BLaER1 treated with 17β-estradiol and CSF1 and Interleukin-3, amounts not matched to agents 10 nM and 100 nM (cell line): Measurements from ENCODE around the gene OR10H3.

ENCODE experiments used
- H3K27ac ChIP-seq, 11 experiments: shearing (Covaris generic); formaldehyde crosslinking; 2 replicates each; pipeline ENCODE4 v1.8.1; 2022
- H3K27me3 ChIP-seq, 11 experiments: shearing (Covaris generic); formaldehyde crosslinking; 2 replicates each; pipeline ENCODE4 v1.8.1; 2022
- H3K36me3 ChIP-seq, 11 experiments: shearing (Covaris generic); formaldehyde crosslinking; 2 replicates each; pipeline ENCODE4 v1.8.1; 2022
- H3K4me1 ChIP-seq, 10 experiments: shearing (Covaris generic); formaldehyde crosslinking; 2 replicates each; pipeline ENCODE4 v1.8.1; 2022
- H3K4me2 ChIP-seq, 11 experiments: shearing (Covaris generic); formaldehyde crosslinking; 2 replicates each; pipeline ENCODE4 v1.8.1; 2022
- H3K4me3 ChIP-seq, 10 experiments: shearing (Covaris generic); formaldehyde crosslinking; 2 replicates each; pipeline ENCODE4 v1.8.1; 2022
- H3K9ac ChIP-seq, 11 experiments: shearing (Covaris generic); formaldehyde crosslinking; 2 replicates each; pipeline ENCODE4 v1.8.1; 2022
- H3K9me3 ChIP-seq, 11 experiments: shearing (Covaris generic); formaldehyde crosslinking; replicated peaks in 1 of 11; 2 replicates each; pipeline ENCODE4 v1.8.1; 2022
- H4K20me1 ChIP-seq, 11 experiments: shearing (Covaris generic); formaldehyde crosslinking; 2 replicates each; pipeline ENCODE4 v1.8.1; 2022
- Cebpa-rat ChIP-seq, 11 experiments: shearing (Covaris generic); IDR thresholded peaks; 2 replicates each; pipeline ENCODE4 v1.8.1; 2022

The OR10H3 gene

DNA sequence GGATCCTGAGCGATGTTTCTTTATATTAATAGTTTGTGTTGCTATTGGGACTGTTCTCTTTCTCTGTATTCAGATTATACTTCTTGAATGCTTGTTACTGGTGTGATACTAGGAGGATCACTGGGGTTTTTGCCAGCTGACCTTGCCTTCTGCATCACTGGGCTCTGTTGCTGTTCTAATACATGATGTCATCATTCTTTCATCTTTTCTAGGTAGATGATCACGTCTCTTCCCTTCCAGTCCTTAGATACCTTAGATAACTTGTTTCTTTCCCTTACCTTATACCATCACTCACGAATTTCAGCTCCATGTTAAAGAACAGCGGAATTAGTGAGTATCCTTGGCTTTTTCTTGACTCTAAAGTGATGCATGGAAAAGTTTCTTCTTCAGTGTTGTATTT is at the start of gene OR10H3:
Gene OR10H3, plus strand, starts transcription at position 264 of the 400 bp plus-strand sequence. CDS start 3,408 bp downstream, outside the sequence.
- Histone ChIP-seq H3K4me3 (no peak within 1 kb of the TSS), H3K36me3 (no peaks in the 10 kb centered on the region), H3K4me1 (peaks cover 0 to 4% (median 0%) of the 10 kb centered on the region in 10 experiments; a peak in 2 of 20 replicates), H3K27me3 (no peaks in the 10 kb centered on the region), H3K4me2 (no peak within 1 kb of the TSS), H4K20me1 (no peaks in the 10 kb centered on the region), H3K27ac (no peak within 1 kb of the TSS), H3K9me3 (peaks cover 28 to 35% (median 31%) of the 10 kb centered on the region in 11 experiments), H3K9ac (no peak within 1 kb of the TSS)
- TF ChIP-seq Cebpa-rat (IDR thresholded peaks at IDR 0.05) = no peak

DNA sequence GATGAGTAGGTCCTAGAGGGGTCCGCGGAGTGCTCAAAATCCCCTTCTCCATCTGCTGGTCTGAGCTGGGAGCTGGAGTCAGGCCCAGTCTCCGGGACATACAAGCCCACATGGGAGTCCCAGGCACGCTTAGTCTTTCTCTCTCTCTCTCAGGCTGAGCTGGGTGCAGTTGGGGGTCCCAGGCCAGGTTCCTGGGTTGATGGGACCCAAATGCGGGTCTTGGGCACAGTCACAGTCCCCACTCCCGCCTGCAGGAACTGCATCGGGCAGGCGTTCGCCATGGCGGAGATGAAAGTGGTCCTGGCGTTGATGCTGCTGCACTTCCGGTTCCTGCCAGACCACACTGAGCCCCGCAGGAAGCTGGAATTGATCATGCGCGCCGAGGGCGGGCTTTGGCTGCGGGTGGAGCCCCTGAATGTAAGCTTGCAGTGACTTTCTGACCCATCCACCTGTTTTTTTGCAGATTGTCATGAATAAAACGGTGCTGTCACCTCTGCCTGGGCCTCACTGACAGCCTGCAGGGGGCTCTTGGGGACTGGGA is 41.1 kb upstream of the OR10H3 start:
- peak overlapping the region; percentile 5 to 66 (median 53); a peak in 18 of 20 replicates for H3K4me3 ChIP-seq
- H3K27ac ChIP-seq = peak overlapping the region in 9 of 11 experiments; percentile 48 to 77 (median 66); a peak in 17 of 22 replicates
- H3K27me3 ChIP-seq = no peaks in the 10 kb centered on the region
- H4K20me1 ChIP-seq = no peaks in the 10 kb centered on the region
- no peak for TF ChIP-seq Cebpa-rat (IDR thresholded peaks at IDR 0.05)
- H3K4me2 ChIP-seq = peak overlapping the region; percentile 62 to 91 (median 79)
- H3K36me3 ChIP-seq = no peaks in the 10 kb centered on the region
- peak overlapping the region in 6 of 11 experiments; percentile 18 to 54 (median 36); a peak in 9 of 22 replicates for H3K9ac ChIP-seq
- H3K9me3 ChIP-seq = peaks cover 20 to 35% (median 30%) of the 10 kb centered on the region in 11 experiments
- H3K4me1 ChIP-seq = peaks cover 7 to 23% (median 18%) of the 10 kb centered on the region in 10 experiments; a peak in 19 of 20 replicates

- peak overlapping the region; percentile 33 to 71 (median 56); a peak in 19 of 22 replicates for H3K4me2 ChIP-seq
- H3K36me3 ChIP-seq = no peaks in the 10 kb centered on the region
- no peaks in the 10 kb centered on the region for H4K20me1 ChIP-seq
- H3K9ac ChIP-seq = no peak overlapping the region; a peak in 1 of 22 replicates
- H3K4me1 ChIP-seq = peaks cover 14 to 32% (median 26%) of the 10 kb centered on the region in 10 experiments
- TF ChIP-seq Cebpa-rat (IDR thresholded peaks at IDR 0.05) = no peak
- no peak overlapping the region for H3K4me3 ChIP-seq
- peaks cover 2 to 12% (median 5%) of the 10 kb centered on the region in 11 experiments; a peak in 15 of 22 replicates for H3K9me3 ChIP-seq
- peak overlapping the region in 6 of 11 experiments; percentile 34 to 59 (median 50); a peak in 9 of 22 replicates for H3K27ac ChIP-seq
- no peaks in the 10 kb centered on the region for H3K27me3 ChIP-seq
Observed at GRCh38 chr19:15701757-15702533, 35.8 kb upstream of the OR10H3 start.

DNA sequence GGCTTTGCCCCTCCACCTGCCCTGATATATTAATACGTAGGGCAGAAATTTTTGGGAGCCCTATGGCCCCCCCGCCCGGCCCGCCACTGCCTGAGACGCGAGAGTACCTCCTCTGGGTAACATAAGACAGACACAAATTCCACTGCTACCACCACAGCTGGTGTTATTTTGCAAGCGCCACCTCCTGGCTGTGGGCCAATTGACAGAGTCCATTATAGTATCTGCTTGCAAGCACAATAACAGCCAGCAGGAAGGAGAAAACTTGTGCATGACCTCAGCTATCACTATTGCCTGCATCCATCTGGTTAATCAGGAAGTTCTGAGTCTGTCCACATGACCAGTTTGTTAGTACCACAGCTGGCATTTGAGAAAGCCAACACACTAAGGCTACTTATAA is 35.3 kb upstream of the OR10H3 start:
- Histone ChIP-seq H3K4me1 (peaks cover 12 to 27% (median 21%) of the 10 kb centered on the region in 10 experiments), H3K27ac (peak overlapping the region in 8 of 11 experiments; percentile 14 to 67 (median 54); a peak in 12 of 22 replicates), H3K4me2 (peak overlapping the region; percentile 33 to 71 (median 56)), H3K36me3 (no peaks in the 10 kb centered on the region), H3K4me3 (no peak overlapping the region), H3K9me3 (peaks cover 0 to 13% (median 4%) of the 10 kb centered on the region in 11 experiments; a peak in 6 of 22 replicates), H4K20me1 (no peaks in the 10 kb centered on the region), H3K9ac (peak overlapping the region in 1 of 11 experiments; percentile 25; a peak in 1 of 22 replicates), H3K27me3 (no peaks in the 10 kb centered on the region)
- TF ChIP-seq Cebpa-rat (IDR thresholded peaks at IDR 0.05) = no peak

DNA sequence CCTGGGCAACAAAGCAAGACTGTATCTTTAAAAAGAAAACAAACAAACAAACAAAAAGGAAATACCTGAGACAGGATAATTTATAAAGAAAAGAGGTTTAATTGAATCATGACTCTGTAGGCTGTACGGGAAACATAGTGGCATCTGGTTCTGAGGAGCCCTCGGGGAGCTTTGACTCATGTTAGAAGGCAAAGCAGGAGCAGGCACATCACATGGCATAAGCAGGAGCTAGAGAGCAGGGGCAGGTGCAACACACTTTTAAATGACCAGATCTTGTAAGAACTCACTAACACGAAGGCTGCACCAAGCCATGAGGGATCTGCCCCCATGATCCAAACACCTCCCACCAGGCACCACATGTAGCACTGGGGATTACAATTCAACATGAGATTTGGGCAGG is 23.1 kb upstream of the OR10H3 start:
- no peaks in the 10 kb centered on the region for H4K20me1 ChIP-seq
- H3K27me3 ChIP-seq = no peaks in the 10 kb centered on the region
- H3K9me3 ChIP-seq = peaks cover 7 to 16% (median 10%) of the 10 kb centered on the region in 11 experiments; a peak in 20 of 22 replicates
- no peak overlapping the region for H3K27ac ChIP-seq
- no peaks in the 10 kb centered on the region for H3K36me3 ChIP-seq
- H3K4me1 ChIP-seq = no peaks in the 10 kb centered on the region
- no peak overlapping the region for H3K9ac ChIP-seq
- no peak for TF ChIP-seq Cebpa-rat (IDR thresholded peaks at IDR 0.05)
- no peak overlapping the region for H3K4me3 ChIP-seq
- no peak overlapping the region for H3K4me2 ChIP-seq

DNA sequence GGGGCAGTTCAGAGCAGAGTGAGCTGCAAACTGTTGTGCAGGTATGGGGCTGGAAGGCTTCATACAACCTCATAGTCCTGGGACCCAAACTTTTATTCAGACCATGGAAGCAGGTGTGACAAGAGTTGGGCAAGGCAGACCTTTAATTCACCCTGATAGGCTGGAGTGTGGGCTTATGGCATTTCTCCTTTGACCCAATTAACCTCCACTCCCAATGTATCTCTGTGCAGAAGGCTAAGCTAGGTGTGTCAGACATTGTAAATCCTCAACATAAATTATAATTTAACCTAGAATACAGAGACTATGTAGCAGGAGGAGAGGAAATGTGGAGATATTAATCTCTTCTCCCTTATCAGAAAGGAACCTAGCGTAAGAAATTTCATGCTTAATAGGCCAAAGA is 22.1 kb upstream of the OR10H3 start:
- no peak for TF ChIP-seq Cebpa-rat (IDR thresholded peaks at IDR 0.05)
- Histone ChIP-seq H3K36me3 (no peaks in the 10 kb centered on the region), H4K20me1 (no peaks in the 10 kb centered on the region), H3K9me3 (peaks cover 7 to 16% (median 10%) of the 10 kb centered on the region in 11 experiments; a peak in 20 of 22 replicates), H3K9ac (no peak overlapping the region), H3K27me3 (no peaks in the 10 kb centered on the region), H3K4me3 (no peak overlapping the region), H3K4me2 (no peak overlapping the region), H3K4me1 (no peaks in the 10 kb centered on the region), H3K27ac (no peak overlapping the region)

DNA sequence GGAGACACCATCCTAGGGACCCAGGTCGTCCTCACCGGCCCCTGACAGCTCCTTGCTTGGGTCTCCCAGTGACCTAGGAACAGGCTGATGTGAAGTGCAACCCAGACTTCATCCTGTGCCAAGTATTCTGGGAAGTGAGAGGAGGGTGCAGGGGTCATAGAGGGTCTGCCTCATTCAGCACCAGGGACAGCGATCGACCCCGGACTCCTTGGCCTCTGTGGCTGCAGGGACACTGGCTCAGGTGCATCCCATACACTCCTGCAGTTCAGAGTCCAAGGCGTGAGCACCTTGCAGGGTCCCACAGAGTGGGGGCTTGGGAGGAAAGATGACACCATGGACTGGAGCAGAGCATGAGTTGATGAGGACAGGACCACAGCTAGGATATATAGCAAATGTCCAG is 20.0 kb upstream of the OR10H3 start:
- no peak overlapping the region for H3K4me3 ChIP-seq
- no peak overlapping the region for H3K9ac ChIP-seq
- no peak for TF ChIP-seq Cebpa-rat (IDR thresholded peaks at IDR 0.05)
- peaks cover 0 to 7% (median 0%) of the 10 kb centered on the region in 11 experiments; a peak in 1 of 22 replicates for H3K9me3 ChIP-seq
- no peaks in the 10 kb centered on the region for H3K4me1 ChIP-seq
- H3K27me3 ChIP-seq = no peaks in the 10 kb centered on the region
- no peaks in the 10 kb centered on the region; a peak in 1 of 22 replicates for H4K20me1 ChIP-seq
- no peak overlapping the region for H3K27ac ChIP-seq
- H3K4me2 ChIP-seq = no peak overlapping the region
- no peaks in the 10 kb centered on the region for H3K36me3 ChIP-seq

- H4K20me1 ChIP-seq = no peaks in the 10 kb centered on the region; a peak in 1 of 22 replicates
- H3K27ac ChIP-seq = no peak overlapping the region
- no peak overlapping the region for H3K4me2 ChIP-seq
- TF ChIP-seq Cebpa-rat (IDR thresholded peaks at IDR 0.05) = no peak
- no peaks in the 10 kb centered on the region for H3K27me3 ChIP-seq
- no peaks in the 10 kb centered on the region for H3K36me3 ChIP-seq
- no peaks in the 10 kb centered on the region for H3K4me1 ChIP-seq
- no peak overlapping the region for H3K9ac ChIP-seq
- no peak overlapping the region for H3K4me3 ChIP-seq
- H3K9me3 ChIP-seq = peaks cover 0 to 7% (median 0%) of the 10 kb centered on the region in 11 experiments; a peak in 1 of 22 replicates
Observed at GRCh38 chr19:15721268-15721667, 16.5 kb upstream of the OR10H3 start.

GRCh38 chr19:15722956-15723355 is 14.8 kb upstream of the OR10H3 start:
- H3K27me3 ChIP-seq = no peaks in the 10 kb centered on the region
- H3K4me1 ChIP-seq = no peaks in the 10 kb centered on the region
- H3K27ac ChIP-seq = no peak overlapping the region
- H3K4me3 ChIP-seq = no peak overlapping the region
- TF ChIP-seq Cebpa-rat (IDR thresholded peaks at IDR 0.05) = no peak
- no peak overlapping the region for H3K4me2 ChIP-seq
- H3K36me3 ChIP-seq = no peaks in the 10 kb centered on the region
- H3K9ac ChIP-seq = no peak overlapping the region
- H3K9me3 ChIP-seq = no peaks in the 10 kb centered on the region
- no peaks in the 10 kb centered on the region; a peak in 1 of 22 replicates for H4K20me1 ChIP-seq
